GM21447 (cell line): ENCODE measurements around the gene SMG1.
A peak's percentile ranks its signal among the peaks of the same experiment; 100 is the strongest.
"Not testable (repeated sequence)": the region's sequence is repeated elsewhere in the genome, so short reads cannot be mapped to it uniquely, and the experiment has no call there.

Source experiments
- ATAC-seq: cut with Tn5 transposase; IDR thresholded peaks from one replicate; pipeline ENCODE4 v1.9.1; 2021; ENCODE audit not compliant: unreplicated experiment

Gene SMG1

DNA sequence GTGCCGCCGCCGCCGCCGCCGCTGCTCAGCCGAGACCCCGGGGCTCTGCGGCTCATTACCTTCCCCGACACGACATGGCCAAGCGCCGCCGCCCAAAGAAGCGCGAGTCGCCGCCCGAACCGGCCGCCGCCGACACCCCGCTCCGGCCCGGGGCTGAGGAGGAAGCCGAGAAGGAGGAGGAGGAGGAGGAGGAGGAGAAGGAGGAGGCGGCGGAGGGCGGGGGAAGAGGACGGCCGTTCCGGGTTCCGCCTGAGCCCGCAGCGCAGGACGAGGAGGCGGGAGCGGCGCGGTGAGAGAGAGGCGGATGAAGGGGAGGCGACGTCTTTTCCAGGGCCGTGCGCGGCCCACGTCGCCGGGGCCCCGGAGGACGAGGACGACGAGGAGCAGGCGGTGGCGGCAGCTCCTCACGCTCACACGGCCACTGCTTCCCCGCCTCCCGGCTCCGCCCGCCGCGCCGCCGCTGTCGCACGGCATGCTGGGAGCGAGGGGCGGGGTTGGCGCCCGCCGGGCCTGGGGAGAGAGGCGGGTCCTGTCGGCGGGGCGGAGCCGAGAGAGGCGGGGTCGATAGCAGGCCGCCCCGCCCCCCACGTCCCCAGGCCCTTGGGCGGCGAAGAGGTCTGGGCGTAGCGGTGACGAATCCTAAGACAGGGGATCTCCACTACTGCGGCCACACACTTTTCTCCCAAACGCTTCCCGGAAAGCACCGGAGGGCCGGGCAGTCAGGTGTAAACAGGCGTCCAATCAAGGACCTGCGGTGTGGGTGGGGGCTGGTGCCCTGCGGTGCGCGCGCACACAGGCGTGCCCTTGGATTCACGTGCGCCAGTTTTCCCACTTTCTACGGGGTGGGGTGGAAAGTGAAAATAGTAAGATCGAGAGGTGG is at the start of gene SMG1:
Gene SMG1, minus strand, starts transcription at position 423 of the 880 bp plus-strand sequence. Its CDS starts 367 bp downstream, at position 56.
- ATAC-seq, result peak; percentile 91

DNA sequence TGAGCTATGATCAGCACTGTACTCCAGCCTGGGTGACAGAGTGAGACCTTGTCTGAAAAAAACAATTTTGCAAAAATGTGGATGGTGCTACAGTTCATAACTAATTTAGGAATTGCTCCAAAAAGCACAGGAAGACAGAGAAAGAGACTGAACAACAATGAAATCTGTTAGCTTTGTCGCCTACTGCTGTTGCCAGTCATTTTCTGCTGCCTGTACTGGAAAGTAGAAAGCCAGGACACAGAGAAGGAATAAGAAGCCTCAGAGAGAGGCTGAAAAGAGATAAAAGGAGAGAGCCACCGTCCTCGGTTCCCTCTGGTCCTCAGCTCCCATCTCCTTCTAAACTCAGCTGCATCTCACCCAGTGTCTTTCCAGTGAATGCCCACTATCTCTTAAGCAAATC is 48.9 kb upstream of the SMG1 start:
- ATAC-seq, result no peak

DNA sequence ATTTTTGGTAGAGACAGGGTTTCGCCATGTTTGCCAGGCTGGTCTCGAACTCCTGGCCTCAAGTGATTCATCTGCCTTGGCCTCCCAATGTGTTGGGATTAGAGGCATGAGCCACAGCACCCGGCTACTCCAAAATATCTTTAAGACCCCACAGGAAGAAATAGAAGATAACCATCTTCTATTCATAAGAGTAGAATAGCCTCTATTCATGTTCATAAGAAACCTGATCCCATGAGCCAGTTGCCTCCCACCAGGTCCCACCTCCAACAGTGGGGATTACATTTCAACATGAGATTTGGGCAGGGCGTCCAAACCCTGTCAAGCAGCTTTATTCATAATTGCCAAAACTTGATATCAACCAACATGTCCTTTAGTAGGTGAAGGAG is 43.6 kb upstream of the SMG1 start:
- no peak for ATAC-seq

DNA sequence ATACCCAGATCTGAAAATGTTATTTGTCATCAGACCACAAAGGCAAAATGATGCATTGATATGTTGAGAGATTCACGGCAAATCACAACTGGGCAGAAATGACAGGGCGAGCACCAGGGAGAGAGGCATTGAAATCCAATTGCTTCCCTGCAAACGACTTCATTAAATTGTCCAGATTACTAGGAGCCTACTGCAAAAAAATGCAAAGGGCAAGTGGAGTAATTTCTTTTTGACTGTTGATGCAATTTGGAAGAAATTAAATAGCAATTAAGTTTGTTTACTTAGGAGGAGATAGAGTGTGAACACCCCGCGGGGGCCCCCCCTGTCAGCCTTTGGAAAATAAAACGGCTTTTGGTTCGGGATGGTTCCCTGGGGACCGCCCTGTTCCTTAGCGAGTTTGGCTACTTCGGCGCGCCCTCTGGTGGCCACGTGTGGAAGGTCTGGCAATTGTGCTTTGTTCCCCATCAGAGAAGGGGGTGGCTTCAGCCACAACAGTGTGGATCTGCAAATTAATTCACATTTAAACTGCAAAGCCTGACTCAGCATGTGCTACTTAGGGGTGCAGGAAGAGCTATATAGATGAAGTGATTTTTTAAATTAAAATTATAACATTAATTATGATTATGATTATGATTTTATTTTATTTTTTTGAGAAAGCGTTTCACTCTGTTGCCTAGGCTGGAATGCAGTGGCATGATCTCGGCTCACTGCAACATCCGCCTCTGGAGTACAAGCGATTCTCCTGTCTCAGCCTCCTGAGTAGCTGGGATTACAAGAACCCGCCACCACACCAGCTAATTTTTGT is 43.0 kb upstream of the SMG1 start:
- no peak for ATAC-seq

DNA sequence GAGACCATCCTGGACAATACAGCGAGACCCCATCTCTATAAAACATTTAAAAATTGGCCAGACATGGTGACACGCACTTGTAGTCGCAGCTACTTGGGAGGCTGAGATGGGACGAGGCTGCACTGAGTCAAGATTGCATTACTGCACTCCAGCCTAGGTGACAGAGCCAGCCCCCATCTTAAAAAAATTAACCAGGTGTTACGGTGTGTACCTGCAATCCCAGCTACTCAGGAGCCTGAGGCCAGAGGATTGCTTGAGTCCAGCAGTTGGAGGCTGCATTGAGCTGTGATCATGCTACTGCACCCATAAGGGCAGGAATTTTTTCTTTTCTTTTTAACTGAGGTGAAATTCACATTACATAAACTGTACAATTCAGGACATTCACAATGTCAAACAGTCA is 40.6 kb upstream of the SMG1 start:
- ATAC-seq, result no peak

DNA sequence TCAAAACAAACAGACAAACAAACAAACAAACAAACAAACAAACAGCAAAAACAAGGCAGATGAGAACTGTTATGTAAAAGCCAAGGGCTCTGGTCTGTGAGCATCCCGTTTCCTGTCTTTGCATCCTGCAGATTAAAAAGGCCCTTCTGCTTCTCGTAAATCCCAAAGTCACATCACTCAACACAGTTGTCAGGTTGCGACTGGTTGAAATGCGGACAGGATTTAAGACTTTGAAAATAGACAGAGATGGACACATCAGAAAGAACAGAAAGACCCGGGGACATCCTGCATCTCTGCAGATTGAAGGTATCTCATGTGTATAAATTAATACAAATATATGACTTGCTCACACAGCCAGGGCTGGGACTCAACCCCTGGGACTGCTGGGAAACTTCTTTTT is 39.3 kb upstream of the SMG1 start:
- ATAC-seq, result no peak

DNA sequence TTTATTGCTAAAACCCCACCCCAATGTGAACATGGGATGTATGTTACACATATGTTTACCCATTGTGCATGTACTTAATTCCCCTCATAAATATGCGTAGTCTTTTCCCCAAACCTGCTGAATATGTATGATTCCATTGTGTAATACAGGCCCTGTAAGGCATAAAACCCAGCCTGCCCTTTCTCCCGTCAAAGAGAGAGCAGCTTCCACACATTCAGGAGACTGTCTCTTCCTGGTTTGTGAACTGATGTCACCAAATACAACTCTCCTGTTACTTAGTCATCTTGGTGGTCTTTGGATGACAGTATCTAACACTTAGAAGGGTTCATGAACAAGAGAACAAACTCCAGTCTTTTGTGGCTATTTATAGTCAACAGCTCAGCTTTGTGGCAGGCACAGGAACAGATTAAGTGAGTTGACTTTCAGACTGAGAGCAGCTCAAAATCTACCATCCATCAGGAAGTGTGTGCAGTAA is 32.9 kb upstream of the SMG1 start:
- ATAC-seq, result no peak

DNA sequence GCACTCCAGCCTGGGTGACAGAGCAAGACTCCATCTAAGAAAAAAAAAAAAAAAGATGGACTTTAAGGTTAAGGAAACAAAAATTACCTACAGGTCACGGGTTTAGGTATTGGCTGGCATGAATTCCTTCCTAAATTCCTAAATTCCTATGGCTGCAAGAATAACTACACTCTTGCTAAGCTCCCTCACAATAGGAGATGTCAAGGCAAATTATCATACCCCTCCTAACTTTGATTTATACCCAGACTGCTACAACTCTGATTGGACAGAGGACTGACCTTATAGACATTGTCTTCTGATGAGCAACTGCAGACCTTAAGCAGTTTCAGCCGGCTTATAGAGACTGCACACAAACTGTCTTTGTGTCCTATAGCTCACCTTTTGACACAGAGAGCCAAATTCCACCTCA is 32.4 kb upstream of the SMG1 start:
- no peak for ATAC-seq

DNA sequence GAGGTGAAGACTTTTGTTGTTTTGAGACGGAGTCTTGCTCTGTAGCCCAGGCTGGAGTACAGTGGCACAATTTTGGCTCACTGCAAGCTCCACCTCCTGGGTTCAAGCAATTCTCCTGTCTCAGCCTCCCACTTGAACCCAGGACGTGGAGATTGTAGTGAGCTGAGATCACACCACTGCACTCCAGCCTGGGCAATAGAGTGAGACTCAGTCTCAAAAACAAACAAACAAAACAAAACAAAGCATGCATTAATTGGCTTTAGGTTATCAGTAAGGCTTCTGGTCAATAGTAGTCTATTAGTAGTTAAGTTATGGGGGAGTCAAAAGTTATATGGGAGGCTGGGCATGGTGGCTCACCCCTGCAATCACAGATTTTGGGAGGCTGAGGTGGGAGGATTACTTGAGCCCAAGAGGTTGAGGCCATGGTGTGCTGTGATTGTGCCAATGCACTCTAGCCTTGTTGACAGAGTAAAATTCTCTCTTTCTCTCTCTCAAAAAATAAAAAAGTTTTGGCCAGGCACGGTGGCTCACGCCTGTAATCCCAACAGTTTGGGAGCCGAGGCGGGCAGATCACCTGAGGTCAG is 30.5 kb upstream of the SMG1 start:
- not testable (repeated sequence) for ATAC-seq

DNA sequence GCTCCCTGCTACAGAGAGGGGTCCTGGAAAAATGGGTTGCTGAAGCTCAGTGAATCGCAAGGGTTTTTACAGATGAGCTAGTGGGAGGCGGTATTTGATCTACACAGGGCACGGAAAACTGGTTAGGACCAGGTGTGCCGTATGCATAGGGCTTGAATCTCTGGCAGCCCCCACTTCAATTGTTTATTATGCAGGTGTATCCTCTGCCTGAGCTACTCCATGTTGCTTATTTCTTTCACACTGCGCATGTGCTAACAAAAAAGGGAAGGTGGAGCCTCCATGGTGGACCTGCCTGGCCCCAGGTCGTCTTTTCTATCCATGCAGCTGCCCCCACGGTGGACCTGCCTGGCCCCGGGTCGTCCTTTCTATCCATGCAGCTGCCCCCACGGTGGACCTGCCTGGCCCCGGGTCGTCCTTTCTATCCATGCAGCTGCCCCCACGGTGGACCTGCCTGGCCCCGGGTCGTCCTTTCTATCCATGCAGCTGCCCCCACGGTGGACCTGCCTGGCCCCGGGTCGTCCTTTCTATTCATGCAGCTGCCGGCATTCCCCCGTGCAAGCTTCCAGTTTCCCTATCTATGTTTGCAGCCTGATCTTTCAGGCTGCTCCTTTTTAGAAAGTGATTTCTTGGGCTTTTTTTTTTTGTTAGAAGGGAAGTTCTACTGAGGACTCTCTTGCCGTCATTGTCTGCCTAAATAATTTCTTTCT is 29.8 kb upstream of the SMG1 start:
- ATAC-seq, result not testable (repeated sequence)

DNA sequence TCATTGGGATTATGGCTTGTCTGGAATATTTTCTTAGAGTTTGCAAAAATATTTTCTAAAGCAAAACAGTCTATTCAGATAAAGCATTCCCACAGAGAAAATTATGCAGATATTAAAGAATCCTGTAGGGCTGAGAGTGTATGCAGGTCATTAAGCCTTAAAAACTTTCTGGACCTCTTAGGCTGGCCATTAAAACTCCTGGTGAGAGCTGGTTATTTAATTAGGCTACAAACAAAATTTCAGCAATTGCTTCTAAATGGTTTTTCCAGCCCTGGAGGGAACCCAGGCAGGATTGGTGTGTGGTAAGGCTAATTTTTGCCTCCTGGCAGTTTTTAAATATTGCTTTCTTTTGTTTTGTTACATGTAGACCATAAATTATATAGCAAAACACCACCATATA is 27.3 kb upstream of the SMG1 start:
- no peak for ATAC-seq

DNA sequence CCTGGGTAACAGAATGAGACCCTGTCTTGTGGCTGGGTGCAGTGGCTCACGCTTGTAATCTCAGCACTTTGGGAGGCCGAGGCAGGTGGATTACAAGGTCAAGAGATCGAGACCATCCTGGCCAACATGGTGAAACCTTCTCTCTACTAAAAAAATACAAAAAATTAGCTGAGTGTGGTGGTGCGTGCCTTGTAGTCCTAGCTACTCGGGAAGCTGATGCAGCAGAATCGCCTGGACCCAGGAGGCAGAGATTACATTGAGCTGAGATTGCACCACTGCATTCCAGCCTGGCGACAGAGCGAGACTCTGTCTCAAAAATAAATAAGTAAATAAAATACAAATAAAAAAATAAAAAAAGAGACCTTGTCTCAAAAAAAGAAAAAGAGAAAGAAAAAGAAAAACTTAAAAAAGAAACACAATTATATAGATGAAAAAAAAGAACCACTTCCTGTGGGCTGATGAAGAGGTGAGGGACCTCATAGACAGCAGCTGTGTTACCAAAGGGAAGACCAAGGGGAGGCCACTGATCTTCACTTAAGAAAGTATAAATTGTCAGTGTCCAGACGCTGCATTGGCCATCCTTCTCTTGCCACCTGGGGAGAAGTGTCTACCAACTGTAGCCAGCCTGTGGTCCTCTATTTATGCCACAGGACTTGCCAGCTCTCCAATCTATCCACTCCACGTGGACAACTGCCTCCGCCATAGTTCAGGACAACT is 24.4 kb upstream of the SMG1 start:
- no peak for ATAC-seq

DNA sequence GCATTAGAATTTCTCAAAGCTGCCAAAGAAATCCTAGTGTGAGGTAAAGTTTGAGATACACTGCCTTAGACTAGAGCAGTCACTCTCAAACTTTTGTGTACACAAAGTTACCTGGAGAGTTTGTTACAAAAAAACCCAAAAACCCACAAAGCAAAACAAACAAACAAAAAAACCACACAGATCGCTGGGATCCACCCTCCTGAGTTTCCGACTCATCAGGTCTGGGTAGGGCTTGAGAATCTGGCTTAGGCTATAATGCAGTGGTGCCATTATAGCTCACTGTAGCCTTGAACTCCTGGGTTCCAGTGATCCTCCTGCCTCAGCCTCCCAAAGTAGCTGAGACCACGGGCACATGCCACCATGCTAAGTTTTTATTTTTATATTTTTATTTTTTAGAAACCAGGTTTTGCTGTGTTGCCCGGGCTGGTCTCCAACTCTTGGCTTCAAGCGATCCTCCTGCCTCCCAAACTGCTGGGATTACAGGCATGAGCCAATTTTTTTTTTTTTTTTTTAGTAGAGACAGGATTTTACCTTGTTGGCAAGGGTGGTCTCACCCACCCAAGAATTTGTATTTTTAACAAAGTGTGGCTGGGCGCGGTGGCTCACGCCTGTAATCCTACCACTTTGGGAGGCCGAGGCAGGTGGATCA is 22.3 kb upstream of the SMG1 start:
- no peak for ATAC-seq

DNA sequence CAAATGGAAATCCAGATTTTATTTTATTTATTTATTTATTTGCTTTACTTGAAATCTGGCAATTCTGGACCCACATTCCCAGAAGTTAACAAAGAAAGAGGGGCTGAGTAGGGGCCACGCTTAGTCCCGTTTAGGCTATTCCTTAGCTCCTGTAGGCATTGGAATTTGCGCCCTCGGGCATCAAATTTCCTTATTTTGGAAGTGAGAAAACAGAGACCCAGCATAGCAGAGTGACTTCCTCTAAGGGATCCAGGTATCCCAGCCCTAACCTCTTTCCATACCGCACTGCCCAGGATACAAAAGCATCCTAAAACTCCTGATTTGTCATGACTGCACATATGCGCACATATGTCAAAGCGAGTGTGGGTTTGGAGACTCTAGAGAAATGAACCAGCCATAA is 19.0 kb upstream of the SMG1 start:
- ATAC-seq, result no peak

DNA sequence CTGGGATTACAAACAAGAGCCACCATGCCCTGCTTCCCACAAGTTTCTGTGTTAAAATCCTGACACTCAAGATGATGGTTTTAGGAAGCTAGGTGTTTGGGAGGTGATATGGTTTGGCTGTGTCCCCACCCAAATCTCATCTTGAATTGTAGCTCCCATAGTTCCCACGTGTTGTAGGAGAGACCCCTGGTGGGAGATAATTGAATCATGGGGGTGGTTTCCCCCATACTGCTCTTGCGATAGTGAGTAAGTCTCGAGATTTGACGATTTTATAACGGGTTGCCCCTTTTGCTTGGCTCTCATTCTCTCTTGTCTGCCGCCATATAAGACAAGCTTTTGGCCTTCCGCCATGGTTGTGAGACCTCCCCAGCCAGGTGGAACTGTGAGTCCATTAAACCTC is 17.2 kb upstream of the SMG1 start:
- no peak for ATAC-seq

DNA sequence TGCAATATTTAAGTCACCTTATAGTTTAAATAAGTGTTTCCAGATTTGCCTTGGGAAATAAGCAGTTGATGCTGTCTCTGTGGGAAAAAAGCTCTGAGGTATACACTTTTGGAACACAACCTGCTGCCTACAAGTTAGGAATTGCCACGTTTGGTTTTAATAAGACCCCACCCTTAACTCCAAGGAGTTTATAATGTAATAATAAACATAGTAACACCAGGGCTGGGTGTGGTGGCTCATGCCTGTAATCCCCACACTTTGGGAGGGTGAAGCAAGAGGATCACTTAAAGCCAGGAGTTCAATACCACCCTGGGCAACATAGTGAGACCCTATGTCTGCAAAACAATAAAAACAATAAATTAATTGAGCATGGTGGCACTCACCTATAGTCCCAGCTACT is 15.9 kb upstream of the SMG1 start:
- ATAC-seq, result no peak

DNA sequence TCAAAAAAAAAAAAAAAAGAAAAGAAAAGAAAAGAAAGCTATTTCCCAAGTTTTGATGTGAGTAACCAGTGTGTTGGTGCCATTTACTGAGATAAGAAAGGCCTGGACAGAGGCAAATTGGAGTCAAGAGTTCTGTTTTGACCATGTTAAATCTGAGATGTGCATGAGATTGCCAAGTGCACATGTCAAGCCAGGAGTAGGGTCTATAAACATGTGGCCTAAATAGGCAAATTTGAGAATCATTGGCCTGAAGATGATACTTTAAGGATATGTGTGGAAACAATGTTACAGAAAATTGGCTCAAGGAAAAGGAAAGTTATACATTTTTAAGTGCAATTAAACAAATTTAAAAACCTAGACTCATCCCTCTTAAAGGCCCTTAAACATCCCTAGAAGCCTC is 15.3 kb upstream of the SMG1 start:
- ATAC-seq, result no peak

DNA sequence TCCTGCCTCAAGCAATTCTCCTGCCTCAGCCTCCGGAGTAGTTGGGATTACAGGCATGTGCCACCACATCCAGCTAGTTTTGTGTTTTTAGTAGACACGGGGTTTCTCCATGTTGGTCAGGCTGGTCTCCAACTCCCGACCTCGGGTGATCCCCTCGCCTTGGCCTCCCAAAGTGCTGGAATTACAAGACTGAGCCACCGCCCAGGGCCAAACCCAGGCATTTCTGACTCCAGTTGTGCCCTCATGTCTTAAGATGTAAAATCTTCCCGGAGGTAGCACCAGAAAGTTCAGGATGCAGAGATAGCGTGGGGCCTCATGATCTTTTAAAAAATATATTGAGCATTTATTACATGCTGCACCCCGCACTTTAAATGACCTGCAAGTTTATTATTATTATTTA is 12.8 kb upstream of the SMG1 start:
- ATAC-seq, result no peak

DNA sequence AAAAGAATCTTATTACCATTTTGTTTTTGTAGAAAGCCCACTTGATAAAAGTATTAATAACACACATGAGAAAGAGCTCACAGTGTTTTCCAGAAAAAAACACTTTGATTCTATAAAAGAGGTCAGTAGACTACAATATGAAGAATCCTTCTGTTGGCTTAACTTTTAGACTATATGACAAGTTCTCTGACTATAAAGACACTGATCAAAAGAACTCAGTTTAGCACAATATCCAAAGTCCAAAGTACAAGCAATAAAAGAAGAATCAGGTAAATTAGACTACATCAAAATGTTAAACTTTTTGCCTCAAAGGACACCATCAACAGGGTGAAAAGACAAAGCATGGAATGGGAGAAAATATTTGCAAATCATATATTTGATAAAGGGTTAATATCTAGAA is 11.2 kb upstream of the SMG1 start:
- no peak for ATAC-seq

DNA sequence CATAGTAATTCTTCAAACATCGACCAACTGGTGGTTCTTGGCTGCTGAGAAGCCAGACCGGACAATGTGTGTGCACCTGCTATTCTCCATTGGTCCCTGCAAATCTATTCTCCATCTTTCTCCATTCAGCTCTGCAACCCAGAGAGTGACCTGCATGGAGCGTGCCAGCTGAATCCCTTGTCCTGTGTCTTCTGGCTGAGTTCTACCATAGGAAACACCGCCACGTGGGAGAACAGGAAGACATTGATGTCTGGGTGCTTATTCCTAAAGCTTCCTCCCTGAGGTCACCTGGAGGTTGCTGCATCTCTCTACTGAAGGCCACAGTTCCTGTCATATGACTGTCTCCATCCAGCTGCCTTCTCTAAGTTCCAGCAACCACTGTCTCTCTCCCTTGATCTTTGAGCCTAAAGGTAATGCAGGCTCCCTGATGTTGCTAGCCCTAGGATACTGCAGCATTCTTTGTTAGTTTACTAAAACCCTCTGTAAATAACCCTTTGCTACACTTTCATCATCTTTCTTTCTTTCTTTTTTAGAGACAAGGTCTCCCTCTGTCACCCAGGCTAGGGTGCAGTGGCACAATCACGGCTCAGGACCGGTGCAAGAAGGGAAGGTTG is 10.6 kb upstream of the SMG1 start:
- no peak for ATAC-seq
